Superior temporal gyrus (tissue), 1 donor: ENCODE results near the gene KRT81.

Experiments
- DNase-seq: peaks from one replicate; pipeline ENCODE4 v3.0.0-alpha.2; 2016; ENCODE audit errors: extremely low spot score

KRT81 gene

DNA sequence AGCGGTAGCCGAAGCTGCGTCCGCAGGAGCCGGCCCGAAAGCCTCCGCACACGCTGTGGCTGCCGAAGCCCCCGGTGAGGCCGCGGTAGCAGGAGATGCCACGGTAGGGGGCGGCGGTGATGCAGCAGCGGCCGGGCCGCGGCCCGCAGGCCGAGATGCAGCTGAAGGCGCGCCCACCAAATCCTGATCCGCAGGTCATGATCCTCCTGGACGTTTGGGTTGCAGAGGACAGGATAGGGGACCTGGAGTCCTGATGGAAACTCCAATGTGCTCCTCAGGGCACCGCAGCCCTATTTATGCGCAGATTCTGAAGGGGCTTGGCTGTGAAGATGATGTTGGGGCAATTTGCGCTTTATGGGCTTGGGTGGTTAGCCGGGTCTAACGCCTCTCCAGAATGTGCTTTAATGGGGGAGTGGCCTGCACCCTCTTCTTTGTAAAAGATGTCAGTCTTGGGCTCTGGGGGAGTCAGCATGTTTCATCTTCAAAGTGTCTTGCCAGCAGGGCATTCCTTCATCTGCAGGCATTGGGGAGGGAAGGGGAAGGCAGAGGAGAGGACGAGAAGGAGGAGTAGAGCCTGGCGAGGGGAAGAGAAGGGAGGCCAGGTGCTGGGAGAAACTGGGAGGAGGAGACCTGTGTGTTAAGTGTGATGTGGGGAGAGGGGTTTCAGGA is at the start of gene KRT81:
Gene KRT81 (minus strand): TSS at position 268 of the 669 bp plus-strand sequence. CDS start 69 bp downstream, at position 199.
- DNase-seq = no peak

DNA sequence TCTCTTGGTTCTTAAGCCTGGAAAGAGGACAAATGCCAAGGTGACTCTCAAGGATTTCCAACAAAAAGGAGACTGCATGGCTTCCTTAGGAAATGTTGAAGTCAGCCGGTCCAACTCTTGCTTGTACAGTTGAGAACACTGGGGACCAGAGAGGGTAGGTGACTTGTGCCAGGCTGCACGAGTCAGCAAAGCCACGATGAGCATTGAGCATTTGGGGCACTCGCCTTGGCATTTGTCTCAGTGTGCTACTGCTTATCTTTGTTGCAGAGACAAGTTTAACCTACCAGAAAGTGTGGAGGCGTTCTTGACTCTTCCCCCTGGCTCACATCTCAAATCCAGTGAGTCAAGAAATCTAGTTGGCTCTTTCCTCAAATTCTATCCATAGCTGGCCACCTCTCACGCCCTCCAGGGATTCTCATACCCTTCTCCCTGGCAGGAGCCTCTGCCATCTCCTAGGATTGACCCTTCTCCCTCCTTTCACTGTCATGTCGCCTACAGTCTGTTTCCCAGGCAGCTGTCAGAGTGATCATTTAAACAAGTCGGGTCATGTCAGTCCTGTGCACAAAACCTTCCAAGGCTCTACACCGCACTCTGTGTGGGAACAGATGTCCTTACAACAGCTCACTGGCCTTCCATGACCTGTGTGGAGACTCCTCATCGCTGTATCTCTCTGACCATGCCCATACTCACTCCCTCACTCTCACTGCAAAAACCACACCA is 47.1 kb upstream of the KRT81 start:
- DNase-seq = no peak

- DNase-seq = no peak
These were observed 45.7 kb upstream of the KRT81 start for GRCh38 chr12:52337054-52337453.

- no peak for DNase-seq
These were observed 45.3 kb upstream of the KRT81 start for GRCh38 chr12:52336641-52337040.

GRCh38 chr12:52335598-52336262 is 44.4 kb upstream of the KRT81 start:
- DNase-seq = no peak

- no peak for DNase-seq
These were observed 42.9 kb upstream of the KRT81 start for GRCh38 chr12:52334185-52334584.

- no peak for DNase-seq
These were observed 42.0 kb upstream of the KRT81 start for GRCh38 chr12:52333321-52333720.

DNA sequence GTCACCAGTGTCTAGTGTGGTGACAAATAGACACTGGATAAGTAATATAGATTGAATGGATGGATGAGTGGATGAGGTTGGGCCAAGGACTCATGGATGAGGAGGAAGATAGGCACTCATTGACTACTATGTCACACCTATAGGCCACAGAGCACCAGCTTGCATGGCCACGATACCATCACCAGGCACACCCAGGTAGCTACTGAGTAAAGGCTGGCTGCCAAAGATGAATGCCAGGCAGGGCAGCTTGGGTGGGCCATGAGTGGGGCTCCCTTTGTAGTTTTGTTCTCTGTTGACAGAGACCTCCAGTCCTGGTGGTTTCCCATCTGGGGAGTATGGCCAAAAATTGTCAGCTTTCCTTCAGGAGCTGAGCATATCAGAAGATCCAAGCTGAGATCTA is 41.0 kb upstream of the KRT81 start:
- no peak for DNase-seq

DNA sequence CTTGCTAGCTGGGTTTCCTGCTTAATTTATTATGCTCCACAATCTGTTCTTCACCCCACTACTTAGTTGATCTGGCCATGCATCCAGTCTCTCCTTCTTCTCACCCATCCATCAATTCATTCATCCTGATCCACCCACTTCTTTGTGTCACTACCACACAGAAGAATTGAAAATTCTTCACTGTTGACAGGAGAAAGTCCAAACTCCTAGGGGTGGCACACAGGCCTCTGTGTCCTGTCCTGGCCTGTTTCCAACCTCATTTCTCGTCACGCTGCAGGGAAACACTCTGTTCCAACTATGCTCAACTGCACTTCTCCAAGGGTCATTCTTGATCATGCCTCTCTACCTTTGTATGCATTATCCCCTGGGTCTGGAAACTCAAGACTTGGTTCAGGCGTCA is 40.5 kb upstream of the KRT81 start:
- no peak for DNase-seq

GRCh38 chr12:52331039-52331438 is 39.7 kb upstream of the KRT81 start:
- DNase-seq = no peak

- no peak for DNase-seq
These were observed 36.6 kb upstream of the KRT81 start for GRCh38 chr12:52327830-52328500.

DNA sequence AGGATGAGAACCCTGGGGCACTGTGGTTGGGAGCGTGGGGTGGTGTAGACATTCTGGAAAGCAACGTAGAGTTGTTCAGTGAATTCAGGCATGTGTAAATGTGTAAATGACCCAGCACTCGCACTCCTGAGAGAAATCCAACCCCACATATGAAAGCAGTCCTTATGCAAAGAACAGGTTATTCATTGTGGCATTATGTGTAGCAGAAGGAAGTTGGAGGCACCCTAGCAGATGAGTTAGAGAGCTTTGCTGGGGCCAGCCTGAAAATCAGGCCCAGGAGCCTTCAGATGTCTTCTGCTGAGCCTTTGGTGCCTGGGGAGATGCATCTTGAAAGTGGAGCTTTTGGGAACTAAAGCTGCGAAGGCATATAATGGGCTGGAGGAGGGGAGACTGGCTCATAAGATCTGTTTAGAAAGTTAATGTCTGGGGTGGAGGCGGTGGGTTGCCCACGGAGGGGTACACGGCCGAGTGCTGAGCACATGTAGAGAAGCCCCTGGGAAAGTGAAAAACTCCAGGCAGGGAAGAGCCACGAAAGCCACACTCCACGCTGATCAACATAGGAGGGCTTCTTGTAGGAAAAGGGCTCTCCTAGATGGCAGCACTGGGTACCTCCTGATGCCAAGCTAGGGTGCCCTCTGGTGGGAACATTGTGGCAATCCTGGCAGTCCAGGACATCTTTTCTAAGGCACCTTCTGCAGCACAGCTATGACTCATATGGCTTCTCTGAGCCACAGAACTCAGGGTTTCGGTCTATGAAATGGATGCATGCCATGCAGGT is 35.9 kb upstream of the KRT81 start:
- peak; percentile 92 for DNase-seq

GRCh38 chr12:52324153-52324444 is 32.8 kb upstream of the KRT81 start:
- no peak for DNase-seq

GRCh38 chr12:52323416-52324152 is 32.2 kb upstream of the KRT81 start:
- no peak for DNase-seq

DNA sequence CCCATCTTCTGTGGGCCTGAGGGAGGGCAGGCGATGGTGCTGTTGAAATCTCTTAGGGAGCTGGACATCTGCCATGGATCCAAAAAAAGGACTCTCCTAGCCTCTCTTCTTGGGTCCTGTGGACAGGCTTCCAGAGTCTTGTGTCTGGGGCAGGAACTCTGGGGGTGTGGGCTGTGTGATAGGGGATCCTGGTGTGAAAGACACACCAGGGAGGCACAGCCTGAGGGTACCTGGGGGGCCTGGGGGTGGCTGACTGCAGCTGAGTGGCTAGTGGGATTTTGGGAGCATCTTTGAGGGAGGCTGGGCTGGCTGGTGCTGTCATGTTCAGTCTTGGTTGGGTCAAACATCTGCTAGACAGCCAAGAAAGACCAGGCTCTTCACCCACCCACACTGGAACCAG is 31.7 kb upstream of the KRT81 start:
- no peak for DNase-seq

- DNase-seq = no peak
These were observed 30.7 kb upstream of the KRT81 start for GRCh38 chr12:52322069-52322468.

- no peak for DNase-seq
These were observed 30.1 kb upstream of the KRT81 start for GRCh38 chr12:52321418-52321817.

DNA sequence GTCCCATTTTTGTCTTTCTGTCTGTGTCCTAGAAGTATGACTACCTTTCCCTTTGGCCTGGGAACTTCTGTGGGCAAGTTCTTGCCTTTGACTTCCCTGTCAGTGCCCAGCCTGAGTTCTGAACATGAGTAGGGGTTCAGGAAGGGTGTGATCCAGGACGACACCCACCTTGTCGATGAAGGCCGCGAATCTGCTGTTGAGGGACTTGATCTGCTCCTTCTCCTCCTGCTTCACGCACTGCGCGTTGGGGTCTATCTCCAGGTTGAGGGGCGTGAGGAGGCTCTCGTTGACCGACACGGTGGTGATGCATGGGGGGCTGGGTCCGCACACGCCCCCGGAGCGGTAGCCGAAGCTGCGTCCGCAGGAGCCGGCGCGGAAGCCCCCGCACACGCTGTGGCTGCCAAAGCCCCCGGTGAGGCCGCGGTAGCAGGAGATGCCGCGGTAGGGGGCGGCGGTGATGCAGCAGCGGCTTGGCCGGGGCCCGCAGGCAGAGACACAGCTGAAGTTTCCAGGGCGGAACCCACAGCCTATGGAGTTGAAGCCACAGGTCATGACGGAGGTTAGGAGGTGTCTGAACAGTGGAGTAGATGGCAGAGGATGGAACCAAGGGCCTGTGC is 29.6 kb upstream of the KRT81 start, which contains the start of gene KRT83:
Gene KRT83 (minus strand): TSS at position 615 of the 617 bp plus-strand sequence. CDS start 63 bp downstream, at position 552.
- DNase-seq = no peak

DNA sequence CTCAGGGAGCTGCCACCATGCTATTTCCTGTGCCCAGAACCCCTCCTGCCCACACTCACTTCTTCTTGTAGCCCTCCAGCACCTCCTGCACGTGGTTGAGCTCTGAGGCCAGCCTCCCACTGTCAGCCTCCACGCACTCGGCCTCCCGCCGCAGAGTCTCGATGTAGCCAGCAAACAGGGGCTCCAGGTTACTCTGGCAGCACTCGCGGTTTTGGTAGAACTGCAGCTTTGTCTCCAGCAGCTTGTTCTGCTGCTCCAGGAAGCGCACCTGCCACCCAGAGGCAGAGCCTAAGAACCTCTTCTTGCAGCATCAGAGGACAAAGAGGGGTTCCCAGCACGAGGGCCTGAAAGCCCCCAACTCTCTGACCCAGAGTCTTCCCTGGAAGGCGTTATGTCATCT is 27.8 kb upstream of the KRT81 start:
- DNase-seq = no peak

DNA sequence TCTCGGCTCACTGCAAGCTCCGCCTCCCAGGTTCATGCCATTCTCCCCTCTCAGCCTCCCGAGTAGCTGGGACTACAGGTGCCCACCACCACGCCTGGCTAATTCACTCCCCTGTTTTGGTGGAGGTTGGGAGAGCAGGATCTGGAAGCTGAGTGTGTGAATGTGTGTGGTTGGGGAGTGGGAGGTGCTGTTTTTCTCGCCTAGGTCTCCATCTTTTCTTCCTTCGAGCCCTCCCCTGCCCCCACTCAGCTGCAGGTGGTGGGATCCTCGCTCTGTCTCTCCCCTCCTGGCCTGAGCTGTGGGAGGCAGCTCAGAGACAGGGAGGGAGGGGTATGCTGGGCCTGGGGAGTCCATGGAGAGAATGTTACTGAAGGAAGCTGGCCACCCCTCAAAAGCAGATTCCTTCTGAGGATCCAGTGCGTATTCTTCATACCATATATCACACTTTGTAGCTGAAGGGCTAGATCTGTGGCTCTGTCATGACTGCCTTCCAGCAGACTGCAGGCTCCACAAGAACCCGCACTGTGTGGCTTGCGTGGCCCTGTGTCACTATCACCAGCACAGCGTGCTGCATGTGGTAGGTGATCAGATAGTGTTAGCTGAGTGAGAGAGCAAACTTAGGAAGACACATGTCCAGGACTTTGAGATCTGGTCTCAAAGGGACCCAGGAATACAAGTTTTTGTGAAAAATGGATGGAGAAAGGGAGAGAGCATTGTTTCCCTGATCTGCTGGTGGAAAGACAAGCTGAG is 27.1 kb upstream of the KRT81 start:
- DNase-seq = no peak
